NCI-H187 (cell line): Measurements from ENCODE around the gene RITA1.

Experiments
- DNase-seq, 2 experiments: peaks; one replicate each; lab custom pipeline; 2025; lab: John Stamatoyannopoulos, UW

Gene RITA1

DNA sequence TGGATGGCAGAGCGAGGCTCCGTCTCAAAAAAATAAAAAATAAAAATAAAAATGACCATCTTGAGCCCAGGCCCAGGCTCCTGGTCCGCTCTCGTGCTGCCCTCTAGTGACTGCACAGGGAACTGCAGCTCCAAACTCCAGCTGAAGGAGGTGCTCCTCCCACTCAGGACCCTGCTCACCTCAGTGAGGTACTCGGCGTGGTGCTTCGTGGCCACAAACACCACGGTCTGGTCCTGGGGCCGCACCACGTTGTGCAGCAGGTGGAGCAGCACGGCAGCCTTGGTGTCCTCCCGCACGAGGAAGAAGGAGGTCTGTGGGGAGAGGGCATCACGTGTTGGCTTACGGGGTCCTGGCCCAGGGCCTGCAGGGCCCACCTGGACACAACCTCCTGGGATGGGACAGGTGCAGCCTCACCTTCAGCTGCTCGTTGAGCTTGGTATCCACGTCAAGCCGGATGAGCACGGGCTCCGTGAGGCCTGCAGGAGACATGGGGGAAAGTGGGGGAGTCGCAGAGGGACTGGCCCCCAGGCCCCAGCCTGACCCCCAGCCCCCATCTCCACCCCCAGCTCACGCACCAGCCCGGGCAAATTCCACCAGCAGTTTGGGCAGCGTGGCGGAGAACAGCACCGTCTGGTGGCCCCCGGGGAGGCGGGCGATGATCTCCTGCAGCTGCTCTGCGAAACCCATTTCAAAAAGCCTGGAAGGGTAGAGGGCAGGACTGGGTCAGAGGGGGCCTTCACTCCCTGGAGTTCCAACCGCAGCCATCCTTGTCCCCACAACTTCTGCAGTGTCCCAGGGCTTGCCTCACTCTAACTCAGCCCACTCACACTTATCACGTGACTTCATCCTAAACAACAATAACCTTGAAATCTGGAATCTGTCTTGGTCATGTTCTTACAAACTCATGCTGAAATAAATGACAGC is 10.8 kb upstream of the RITA1 start:
- DNase-seq = peak; percentile 17 to 18

DNA sequence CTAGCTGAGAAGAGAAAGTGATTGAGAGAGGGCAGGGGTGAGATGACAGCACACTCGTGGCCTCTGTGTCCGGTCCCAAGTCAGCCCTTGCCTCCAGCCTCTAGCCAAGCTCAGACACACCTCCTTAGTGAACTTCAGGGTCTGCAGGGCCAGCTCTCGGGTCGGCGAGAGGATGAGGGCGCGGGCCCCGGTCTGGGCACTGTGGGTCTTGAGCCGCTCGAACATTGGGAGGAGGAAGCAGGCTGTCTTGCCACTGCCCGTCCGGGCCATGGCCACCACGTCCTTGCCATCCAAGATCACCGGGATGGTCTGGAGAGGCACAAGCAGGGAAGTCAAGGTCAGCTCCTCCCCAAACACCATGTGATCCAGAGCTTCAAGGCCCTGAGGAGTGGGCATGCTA is 6.5 kb upstream of the RITA1 start:
- no peak for DNase-seq

DNA sequence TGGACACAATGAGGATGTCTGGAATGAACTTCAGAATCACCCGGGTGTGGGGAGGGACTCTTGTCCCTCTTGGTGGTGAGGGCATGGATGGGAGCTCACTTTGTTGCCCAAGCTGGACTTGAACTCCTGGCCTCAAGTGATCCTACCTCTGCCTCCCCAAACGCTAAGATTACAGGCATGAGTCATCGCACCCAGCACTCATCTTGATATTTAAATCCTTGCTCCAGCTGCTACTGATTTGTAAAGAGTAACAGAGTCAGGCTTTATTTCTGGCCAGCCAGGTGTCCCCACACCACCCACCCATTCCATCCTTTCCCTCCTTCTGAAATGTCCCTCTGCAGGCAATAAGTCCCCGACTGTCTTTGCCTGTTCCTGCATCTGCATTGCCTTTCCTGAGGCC is 5.2 kb upstream of the RITA1 start:
- DNase-seq = no peak

DNA sequence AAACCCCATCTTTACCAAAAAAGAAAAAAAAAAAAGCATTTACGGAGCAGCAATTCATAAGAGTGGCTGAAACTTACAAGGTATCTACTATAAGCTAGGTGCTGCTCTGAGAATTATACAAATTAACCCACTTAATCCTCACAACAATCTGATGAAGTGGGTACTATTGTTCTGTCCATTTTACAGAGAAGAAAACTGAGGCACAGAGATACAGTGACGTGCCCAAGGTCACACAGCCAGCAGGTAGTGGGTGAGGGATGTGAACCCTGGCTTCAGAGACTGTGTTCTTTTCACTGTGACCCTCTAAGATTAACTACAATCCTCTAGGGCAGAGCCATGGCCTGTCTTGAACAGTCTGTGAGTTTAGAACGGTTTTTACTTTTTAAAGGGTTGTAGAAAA is 3.5 kb upstream of the RITA1 start:
- DNase-seq = no peak

DNA sequence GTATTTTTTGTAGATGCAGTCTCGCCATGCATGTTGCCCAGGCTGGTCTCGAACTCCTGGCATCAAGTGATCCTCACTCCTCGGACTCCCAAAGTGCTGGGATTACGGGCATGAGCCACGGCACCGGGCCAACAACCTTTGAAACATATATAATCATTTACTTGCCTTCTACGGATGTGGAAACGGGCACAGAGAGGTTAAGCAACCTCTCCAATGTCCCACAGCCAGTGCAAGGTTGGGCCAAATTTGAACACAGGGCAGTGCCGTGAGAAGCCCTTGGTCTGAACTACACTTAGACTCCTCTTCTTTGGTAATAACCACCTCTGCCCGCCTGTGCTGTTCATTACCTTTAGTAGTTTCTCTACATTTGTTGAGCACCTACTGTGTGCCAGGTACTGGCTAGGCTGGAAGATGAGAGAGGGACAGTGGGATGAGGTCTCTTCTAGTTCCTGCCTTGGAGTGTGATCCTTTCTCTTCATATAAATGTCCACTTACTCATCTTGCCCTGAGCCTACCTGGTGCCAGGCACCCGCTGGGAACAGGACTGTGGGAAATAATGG is 2.4 kb upstream of the RITA1 start:
- no peak for DNase-seq

DNA sequence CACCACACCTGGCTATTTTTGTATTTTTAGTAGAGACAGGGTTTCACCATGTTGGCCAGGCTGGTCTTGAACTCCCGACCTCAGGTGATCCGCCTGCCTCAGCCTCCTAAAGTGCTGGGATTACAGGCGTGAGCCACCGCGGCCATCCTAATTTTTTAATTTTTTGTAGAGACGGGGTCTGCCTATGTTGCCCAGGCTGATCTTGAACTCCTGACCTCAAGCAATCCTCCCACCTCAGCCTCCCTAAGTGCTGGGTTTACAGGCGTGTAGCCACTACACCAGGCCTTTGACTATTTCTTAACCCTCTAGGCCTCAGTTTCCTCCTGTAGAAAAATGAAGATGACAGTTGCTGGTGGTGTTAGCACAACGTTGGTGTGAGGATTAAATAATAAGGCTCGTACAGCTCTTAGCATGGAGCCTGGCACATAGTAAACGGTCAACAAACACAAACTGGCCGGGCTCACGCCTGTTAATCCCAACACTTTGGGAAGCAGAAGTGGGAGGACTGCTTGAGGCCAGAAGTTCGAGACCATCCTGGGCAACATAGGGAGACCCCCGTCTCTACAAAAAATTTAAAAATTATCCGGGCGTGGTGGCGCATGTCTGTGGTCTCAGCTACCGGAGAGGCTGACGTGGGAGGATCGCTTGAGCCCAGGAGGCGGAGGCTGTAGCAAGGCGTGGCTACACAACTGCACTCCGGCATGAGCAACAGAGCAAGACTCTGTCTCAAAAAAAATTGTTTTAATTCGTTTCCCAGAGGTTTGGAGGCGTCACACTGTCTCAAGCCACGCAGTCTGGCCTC is 1.2 kb upstream of the RITA1 start:
- DNase-seq = no peak

DNA sequence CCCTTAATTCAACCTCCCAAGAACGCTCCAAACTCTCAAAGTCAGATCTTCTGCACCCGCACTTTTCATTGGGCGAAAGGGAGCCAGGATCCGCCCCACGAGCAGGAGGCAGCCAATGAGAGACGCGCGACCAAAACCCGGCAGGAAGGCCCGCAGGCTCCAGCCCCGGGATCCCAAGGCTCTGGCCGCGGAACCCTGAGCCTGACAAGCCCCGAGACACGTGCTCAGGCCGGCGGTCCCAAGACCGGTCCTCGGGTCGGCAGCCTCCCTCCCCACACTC is 681 bp upstream of the RITA1 start:
- peak; percentile 50 to 63 for DNase-seq

DNA sequence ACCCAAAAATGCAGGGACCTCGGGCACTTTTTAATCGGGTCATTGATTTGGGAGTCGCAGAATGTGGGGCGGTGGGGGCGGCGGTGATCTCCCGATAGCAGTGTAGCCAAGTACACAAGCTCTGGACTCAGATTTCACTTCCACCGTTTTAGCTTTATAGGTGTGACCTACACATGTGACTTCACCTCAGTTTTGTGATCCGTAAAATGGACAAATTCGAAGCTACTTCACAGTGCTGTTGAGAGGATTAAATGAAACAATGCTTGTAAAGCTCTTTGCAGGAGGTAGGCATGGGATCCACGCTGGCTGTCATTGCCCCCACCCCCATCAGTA is 478 bp downstream of the RITA1 start:
- DNase-seq = no peak

DNA sequence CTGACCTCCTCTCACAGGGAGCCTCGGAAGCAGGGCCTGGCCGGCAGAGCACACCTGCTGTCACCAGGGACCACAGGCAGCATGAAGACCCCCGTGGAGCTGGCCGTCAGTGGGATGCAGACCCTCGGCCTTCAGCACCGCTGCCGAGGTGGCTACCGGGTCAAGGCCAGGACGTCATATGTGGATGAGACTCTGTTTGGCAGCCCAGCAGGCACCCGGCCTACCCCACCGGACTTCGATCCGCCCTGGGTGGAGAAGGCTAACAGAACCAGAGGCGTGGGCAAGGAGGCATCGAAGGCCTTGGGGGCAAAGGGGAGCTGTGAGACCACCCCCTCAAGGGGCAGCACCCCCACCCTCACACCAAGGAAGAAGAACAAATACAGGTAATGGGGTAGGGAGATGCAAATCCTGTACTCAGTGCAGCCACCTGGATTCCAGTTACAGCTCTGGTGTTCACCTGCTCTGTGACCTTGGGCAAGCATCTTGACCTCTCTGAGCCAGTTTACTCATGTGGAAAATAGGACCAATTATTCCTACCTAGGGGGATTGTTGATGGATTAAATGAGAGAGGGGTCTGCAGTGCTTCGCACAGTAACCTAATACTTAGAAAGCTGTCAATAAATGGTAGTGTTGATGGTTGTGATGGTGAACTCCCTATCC is 1.3 kb downstream of the RITA1 start:
- no peak for DNase-seq

DNA sequence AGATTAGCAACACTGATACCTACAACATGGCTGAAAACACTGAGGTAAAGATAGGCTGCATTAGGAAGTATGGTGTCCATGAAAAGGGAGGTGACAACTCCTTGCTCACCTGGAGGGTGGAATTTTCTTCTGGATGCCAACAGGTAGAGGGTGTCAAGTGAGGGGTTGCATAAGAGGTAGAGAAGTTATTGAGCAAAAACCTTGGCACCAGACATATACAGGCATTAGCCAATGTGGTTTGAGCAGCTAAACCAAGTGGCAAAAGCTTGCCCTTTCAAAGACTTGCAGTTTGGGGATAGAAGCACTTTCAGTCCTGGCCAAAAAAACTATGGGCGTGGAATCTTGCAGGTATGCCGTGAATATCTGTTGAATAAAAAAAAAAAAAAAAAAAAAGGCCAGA is 3.8 kb downstream of the RITA1 start:
- no peak for DNase-seq

DNA sequence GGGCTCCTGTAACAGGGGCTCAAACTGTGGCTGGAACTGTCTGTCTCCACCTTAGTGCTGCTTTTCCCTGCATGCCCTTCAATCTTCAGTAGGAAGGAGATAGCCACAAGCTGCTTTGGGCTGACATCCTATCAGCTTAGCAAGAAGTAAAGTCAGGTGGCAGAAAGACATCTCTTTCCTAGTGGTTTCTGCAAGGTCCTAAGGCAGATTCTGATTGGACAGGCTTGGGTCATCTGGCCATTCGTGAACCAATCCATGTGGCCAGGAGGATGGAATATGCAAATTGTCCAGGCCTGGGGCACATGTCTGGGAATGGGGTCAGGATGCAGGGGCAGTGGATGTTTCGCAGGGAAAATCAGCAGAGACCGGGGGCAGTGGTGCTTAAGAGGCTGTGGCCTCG is 5.2 kb downstream of the RITA1 start:
- no peak for DNase-seq

DNA sequence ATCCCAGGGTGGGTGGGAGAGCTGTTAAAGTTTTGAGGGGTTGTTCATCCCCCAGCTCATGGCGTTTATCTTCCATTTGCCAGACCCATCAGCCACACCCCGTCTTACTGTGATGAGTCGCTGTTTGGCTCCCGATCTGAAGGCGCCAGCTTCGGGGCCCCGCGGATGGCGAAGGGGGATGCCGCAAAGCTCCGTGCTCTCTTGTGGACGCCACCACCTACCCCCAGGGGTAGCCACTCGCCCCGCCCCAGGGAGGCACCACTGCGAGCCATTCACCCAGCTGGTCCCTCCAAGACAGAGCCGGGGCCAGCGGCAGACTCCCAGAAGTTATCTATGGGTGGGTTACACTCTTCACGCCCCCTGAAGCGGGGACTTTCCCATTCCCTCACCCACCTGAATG is 5.7 kb downstream of the RITA1 start:
- no peak for DNase-seq

DNA sequence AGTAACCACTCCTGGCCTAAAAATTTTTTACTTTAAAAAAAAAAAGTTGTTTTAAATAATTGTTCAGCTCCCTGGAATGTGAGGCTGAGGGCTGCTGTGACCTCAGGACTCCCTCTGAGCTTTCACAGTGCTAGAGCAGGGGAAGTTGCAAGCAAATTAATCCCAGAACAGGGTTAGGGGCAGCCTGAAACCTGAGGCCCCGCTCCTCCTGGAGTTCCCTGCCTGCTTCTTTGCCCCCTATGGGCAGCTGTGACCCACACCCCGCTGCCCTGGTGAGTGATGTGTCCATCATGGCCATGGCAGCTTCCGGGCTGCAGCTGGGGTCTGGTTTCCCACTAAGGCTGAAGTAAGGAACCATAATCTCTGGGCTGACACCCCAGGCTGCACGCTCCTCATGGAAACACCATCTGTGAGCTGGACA is 9.5 kb downstream of the RITA1 start:
- DNase-seq = no peak

DNA sequence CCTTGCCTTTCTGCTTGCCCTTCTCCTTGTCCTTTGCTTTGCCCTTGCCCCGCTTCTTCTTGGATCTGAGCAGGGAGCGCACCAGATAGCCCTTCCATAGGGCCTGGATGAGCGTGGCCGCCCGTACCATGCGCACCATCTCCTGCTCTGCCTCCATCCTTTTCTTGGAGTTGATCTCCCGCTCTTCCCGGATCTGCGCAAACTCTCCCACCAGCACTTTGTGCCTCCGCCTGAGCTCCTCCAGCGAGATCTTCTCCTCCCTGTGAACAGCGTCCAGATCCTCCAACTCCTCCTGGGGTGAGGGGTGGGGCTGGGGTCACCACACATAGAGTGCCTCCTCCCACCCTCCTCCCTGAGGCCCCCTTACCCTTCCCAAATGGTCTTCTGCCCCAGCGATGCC is 10.1 kb downstream of the RITA1 start:
- DNase-seq = no peak

DNA sequence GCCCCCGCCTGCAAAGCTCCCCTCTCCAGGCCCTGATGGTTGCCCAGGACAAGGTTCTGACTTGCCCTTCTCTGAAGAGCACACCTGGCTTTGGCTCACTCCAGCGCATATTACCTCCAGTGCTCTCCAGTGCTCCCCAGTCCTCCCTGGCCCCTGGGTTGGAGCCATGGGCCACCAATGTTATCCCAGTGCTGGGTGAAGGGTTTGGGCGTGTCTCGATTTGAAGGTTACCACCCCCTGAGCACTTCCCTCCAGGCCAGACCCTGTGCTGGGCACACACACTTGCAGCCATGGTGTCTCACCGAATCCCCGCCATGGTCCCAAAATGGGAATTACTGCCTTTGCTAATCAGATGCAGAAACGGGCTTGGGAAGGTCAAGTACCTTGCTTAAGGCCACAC is 11.1 kb downstream of the RITA1 start:
- no peak for DNase-seq

DNA sequence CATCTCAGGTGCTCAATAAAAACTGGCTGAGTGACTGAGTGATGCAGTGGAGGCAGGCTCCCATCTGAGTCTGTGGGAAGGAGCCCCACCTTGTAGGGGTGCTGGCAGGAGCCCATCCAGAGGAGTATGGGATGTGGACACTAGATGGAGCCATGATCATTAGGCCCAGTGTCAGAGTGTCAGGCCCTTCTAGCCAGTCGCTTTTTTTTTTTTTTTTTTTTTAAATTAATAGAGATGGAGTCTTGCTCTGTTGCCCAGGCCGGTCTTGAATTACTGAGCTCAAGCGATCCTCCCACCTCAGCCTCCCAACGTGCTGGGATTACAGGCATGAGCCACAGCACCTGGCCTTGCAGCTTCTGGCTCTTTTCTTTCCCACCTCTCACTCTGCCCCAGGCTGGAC is 11.5 kb downstream of the RITA1 start:
- peak; percentile 12 to 31 for DNase-seq

DNA sequence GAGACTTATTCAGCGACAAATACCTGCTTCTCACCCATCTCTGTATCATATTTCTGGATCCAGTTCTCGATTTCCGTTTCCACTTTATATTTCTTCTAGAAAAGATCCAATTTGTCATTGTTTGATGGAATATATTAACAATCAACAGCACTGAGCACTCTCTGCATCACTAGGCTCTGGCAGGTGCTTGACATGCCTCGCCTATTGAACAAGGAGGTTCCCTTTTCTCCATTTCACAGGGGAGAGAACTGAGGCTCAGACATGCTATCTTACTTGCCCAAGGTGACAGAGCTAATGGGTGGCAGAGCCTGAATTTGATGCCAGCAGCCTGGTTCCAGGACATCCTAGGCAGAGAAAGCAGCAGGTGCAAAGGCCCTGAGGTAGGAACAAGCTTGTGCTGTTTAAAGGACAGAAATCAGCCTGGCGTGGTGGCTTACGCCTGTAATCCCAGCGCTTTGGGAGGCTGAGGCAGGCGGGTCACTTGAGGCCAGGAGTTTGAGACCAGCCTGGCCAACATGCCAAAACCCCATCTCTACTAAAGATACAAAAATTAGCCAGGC is 12.1 kb downstream of the RITA1 start:
- no peak for DNase-seq

DNA sequence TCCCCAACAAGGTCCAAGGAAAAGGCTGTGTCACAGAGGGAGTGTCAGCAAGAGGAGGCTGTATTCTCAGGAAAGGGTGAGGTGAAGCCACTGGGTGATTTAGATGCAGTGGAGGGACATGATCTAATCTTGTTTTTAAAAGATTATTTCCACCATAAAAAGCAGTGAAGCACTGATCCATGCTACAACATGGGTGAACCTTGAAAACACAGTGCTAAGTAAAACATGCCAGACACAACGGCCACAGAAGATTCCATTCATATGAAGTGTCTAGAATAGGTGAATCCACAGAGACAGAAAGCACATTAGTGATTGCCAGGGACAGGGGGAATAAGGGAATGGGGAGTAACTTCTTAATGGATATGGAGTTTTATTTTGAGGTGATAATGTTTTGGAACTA is 12.8 kb downstream of the RITA1 start:
- no peak for DNase-seq

DNA sequence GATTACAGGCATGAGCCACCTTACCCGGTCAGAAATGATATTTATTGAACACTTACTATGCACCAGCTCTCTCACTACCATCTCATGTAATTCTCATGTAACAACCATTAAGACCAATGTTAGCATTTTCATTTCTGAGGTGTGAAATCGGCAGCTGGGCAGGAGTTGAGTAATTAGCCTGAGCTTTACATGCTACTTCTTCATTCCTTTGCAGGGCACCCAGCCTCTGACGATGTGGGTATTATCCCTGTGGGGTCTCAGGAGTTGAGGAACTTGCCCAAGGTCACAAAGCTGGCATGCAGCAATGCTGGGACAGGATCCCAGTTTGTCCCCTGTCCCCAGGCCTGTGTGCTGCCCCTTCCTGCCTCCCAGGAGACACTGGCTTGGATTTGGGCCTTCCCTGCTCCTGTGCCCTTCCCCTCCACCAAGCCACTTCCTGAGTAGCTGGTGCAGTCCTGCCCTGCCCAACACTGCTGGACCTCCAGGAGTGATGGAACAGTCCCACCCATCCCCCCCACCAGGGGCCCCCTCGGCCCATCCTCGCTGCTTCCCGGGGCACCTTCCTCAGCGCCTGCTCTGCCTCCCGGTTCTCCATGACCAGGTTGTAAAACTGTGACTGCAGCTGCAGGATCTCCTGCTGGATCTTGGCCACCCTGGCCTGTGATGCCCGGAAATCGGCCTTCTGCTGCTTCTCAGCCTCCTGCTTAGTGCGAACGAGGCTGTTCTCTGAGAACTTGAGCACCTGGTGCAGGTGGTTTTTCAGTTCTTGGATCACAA is 14.7 kb downstream of the RITA1 start:
- no peak for DNase-seq

DNA sequence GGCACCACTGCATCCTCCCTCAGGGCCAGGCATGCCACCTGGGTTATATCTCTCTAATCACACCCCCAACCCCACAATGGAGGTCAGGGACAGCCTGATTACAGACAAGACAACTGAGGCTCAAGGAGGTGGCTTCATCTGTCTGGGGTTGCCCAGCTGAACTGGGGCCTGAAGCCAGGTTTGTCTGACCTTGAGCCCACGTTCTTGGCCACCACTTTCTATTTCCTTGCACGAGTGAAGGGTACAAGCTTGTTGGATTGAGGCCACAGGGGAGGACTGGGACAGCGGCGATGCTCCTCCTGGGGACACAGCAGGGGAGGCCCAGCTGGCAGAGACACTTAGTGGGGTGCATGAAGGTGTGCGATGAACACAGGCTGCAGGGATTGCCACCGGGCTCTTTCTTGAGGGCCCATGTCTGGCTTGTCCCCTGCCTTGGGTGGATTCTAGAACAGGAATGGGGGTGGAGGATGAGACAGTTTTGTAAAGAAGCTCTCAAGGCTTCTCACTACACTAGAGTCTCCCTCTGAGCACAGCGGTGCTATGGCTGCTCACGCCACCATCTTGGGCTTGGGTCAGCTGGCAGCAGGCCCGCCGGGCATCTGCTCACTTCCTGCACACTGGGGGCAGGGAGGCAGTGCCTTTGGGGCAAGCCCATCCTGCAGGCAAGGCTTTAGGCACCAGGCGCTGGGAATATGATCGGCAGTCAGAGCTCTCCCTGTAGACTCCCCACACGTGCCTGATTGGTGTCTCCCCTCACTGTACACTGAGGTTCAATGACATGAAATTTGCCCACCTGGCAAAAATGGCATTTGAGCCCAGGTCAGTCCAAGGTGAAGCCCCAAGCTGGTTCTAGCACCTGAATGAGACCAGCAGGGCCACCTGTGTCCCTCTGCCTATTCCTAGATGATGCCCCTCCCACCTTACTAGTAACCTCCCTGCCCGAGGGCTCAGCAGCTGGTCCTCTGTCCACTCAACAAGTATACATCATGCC is 16.0 kb downstream of the RITA1 start:
- DNase-seq = no peak
